GM15510 (cell line): Measurements from ENCODE around the gene TM9SF4.

ENCODE experiments used
- POLR2A ChIP-seq: IDR thresholded peaks from 3 replicates; pipeline ENCODE4 v1.6.1; 2011; ENCODE audit warnings: borderline replicate concordance; ENCODE audit not compliant: insufficient read length; ENCODE audit errors: extremely low read depth

TM9SF4 gene

DNA sequence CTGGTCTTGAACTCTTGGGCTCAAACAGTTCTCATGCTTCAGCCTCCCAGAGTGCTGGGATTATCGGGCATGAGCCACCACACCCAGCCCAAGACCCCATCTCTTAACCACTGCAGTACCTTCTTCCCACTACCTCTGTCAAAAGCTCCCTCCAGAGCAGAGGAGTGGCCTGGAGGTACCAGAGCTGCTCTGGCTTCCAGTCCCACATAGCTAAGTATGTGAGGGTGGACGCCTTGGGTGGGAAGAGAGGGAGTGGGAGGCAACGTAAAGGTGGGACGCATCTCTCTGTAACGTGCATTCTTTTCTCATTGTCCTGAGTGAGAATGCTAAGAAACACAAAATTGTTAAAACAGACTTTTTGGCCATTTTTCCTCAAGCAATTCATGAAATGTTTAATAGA is 24.5 kb downstream of the TM9SF4 start:
- no peak for TF ChIP-seq POLR2A

DNA sequence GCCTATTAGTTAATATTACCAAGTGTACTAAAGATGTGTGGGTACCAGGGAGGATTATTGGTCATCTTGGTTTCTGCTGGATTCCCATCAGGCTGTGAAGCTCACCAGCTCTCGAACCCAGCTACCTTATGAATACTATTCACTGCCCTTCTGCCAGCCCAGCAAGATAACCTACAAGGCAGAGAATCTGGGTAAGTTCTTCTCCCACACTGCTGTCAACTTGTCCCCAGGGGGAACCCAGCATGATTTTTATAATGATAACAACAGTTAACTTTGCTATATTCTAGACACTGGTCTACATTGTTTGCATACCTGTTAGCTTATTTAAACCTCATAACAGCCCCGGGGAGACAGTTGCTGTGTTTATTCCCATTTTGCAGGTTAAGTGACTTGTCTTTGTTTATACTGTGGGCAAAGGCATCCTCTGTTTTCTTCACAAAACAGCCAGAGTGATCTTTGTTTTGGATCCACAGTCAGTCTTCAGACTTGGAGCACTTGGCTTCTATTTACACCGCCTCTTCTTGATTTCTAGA is 26.5 kb downstream of the TM9SF4 start:
- TF ChIP-seq POLR2A, result no peak

DNA sequence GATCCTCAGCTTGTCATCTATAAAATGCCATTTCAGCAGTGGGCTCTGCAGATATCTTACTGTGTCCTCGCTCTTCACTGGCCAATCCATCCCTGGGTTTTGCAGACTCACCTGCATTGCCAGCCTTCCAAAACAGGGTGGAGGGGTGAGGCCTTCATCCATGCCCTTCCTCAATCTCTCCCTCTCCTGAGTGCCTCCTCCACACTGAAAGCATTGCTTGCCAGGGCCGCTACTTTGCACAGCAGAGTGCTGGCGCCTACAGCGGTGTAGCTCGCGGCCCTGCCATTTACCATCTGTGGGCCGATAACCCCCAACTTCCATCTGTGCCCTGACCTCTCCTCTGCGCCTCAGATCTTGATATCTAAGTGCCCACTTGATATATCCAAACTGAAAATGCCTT is 29.4 kb downstream of the TM9SF4 start:
- no peak for TF ChIP-seq POLR2A

DNA sequence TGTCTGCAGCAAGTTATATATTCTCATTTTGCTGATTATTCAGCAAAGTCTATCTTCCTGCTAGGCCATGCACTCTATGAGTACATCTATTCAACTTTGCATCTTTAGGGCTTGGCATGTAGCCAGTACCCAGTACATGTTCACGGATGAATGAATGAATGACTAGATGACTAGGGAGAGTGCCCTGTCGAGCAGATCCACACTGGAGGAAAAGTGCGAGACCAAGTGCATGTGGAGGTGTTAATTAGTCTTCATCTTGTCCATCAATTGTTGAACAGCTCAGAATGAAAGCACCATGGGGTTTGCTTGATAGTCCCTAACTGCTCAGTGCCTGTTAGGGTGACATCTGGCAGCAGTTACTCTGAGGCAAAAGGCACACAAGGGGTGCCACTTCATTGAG is 30.4 kb downstream of the TM9SF4 start:
- TF ChIP-seq POLR2A, result no peak

DNA sequence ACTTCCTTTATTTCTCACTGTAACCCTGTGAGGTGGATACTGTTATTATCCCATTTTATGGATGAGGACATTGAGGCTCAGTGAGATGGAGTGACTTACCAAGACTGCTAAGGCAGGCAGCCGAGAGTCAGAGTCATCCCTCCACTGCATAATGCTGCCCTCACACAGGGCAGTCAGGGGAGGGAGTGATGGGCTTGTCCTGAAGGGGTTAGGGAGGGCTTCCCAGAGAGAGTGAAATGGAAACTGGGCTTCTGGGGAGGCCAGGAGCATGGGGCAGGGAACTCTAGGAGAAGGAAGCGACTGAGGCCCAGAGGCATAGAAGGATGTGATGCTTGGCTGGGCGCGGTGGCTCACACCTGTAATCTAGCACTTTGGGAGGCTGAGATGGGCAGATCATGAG is 31.1 kb downstream of the TM9SF4 start:
- no peak for TF ChIP-seq POLR2A

DNA sequence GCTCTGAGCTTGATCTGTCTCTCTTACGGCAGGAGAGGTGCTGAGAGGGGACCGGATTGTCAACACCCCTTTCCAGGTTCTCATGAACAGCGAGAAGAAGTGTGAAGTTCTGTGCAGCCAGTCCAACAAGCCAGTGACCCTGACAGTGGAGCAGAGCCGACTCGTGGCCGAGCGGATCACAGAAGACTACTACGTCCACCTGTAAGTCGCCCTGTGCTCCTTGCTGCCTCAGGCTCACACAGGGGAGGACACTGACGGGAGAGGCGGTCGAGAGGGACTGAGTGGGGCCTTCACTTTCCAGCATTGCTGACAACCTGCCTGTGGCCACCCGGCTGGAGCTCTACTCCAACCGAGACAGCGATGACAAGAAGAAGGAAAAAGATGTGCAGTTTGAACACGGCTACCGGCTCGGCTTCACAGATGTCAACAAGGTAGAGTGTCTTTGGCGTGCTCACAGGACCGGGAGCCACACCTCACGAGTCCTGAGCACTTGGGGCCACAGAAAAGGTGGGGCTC is 32.0 kb downstream of the TM9SF4 start:
- no peak for TF ChIP-seq POLR2A

DNA sequence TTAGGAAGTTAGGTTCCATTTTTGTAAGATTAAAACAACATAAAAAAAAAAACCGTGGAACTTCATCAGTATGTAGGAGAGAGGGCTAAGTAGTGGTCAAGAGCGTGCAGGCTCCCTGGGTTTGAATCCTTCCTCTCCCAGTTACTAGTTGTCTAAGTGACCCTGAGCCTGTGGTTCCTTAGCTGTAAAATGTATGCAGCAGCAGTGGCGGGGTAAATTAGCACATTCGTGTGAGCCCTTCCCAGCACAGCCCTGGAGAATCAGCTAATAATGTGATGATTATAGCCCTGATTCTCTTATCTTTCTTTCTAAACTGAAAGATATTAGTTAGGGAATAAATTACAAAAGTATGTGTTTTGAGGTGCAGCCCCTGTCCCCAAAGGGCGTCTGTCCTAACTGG is 32.6 kb downstream of the TM9SF4 start:
- TF ChIP-seq POLR2A, result no peak

DNA sequence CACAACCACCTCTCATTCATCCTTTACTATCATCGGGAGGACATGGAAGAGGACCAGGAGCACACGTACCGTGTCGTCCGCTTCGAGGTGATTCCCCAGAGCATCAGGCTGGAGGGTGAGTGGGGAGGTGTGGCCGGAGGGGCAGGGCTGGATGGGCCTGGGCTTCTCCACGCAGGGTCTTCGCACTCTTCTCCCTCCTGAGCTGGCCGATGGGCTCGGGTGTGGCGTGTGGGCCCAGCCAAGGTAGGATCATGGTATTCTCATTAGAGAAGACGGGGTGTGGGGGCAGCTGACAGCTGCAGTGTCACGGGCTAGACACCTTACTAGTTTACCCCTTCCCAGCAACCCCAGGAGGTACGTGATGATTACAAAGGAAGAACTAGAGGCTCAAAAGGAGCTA is 33.5 kb downstream of the TM9SF4 start:
- TF ChIP-seq POLR2A, result no peak

DNA sequence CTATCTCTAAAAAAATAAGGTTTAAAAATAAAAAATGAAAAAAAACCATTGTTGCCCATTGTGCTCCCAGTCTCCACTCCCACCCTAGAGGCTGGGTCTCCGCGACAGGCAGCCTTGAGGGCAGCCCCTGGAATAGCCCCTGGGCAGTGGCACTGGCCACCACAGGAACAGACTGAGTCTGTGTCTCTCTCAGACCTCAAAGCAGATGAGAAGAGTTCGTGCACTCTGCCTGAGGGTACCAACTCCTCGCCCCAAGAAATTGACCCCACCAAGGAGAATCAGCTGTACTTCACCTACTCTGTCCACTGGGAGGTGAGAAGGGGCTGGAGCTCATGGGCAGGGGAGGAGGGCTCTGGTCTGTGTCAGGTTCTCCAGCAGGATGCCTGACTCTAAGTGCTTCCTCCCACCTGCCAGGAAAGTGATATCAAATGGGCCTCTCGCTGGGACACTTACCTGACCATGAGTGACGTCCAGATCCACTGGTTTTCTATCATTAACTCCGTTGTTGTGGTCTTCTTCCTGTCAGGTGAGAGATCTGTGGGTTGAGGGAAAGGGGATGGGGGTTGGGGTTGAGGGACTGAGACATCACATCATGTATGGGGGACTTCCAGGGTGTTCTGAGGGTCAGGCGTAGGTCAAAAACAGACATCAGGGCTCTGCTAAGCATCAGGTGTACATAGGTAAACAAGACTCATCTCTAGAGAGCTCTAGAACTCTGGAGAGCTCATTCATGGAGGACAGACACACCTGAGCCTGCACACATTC is 35.6 kb downstream of the TM9SF4 start:
- no peak for TF ChIP-seq POLR2A

DNA sequence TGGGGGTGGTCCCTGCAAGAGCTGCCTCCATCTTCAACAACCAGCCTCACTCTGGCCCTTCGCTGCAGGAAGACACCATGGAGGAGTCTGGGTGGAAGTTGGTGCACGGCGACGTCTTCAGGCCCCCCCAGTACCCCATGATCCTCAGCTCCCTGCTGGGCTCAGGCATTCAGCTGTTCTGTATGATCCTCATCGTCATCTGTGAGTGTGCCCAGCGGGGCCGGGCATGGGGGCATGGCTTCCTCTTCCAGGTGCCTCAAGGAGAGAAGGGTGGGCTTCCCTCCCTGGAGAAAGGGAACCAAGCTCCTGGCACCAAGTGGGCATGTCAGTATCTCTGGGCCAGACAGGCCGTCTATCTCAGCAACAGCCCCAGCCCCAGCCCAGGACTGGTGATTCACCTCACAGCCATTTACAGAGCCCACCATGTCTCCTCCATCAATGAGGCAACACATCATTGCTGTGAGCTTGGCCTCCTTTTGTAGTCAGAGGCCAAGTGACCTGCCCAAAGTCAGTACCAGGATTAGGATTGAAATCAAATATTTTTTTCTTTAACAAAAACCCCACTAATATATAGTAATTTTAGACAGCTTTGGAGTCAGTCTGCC is 40.2 kb downstream of the TM9SF4 start:
- TF ChIP-seq POLR2A, result no peak

DNA sequence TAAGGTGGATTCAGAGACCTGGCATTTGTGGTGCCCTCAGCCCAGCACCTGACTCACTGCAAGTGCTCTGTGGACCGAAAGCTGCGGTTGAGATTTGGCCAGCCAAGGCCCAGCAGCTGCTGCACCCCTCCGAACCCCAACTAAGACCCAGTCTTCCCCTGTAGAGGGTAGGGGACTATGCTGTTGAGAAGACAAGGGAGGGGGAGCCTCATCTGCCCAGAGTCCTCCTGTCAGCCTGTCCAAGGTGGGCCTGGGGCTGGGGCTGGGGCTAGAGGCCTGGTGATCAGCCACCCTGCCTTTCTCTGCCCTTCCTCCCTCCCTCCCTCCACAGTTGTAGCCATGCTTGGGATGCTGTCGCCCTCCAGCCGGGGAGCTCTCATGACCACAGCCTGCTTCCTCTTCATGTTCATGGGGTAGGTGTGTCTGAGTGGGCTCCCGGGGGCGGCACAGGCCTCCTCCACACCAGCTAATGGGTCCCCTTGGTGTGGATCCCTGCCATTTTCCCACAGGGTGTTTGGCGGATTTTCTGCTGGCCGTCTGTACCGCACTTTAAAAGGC is 40.9 kb downstream of the TM9SF4 start:
- TF ChIP-seq POLR2A, result no peak

DNA sequence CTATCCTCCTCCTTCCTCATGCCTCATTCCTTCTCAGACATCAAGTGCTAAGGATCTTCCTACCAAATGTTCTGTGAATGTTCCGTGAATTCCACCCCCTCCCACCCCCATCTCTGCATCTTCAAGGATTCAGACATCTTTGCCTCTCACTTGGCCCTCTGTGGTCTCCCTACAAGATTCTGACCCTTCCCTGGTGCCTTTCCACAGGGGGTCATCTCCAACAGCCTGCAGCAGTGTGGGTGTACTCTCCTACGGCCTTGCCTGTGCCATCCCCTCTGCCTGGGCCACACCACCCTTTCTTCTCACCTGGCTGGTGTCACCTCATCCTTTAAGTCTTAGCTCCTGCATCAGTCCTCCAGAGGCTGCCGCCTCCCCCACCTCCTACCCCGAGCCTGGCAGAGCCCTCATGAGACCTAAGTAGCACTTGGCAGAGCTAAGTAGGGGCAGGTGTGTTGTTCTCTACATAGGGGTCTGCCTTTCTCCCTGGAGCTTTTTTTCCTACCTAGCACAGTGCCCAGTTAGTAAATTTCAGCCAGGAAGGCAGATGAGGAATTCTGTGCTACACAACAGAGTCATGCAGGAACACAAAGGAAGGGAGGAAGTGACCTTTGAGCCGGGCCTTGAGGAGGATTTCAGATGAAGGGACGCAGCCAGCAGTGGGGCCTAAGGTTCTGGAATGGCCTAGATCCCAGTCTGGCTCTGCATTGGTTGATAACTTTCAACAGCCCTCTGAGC is 43.1 kb downstream of the TM9SF4 start:
- no peak for TF ChIP-seq POLR2A

DNA sequence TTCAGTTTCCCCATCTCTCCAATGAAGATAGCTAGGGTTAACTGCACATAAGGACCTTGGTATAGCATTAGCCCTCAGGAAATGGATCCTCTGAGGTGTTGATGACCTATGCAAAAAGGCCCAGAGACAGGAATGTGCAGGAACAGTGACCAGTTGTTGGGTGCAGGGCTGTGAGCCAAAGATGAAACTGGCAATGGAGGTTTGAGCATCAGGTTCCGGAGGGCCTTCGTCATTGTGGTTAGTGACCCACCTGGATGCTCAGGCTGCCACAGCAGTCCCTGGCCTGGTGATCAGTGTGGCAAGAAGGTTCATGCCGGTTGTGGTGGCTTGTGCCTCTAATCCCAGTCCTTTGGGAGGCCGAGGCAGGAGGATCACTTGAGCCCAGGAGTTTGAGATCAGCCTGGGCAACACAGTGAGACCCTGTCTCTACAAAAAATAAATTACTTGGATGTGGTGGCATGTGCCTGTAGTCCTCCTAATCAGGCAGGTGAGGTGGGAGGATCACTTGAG is 43.7 kb downstream of the TM9SF4 start:
- TF ChIP-seq POLR2A, result no peak

DNA sequence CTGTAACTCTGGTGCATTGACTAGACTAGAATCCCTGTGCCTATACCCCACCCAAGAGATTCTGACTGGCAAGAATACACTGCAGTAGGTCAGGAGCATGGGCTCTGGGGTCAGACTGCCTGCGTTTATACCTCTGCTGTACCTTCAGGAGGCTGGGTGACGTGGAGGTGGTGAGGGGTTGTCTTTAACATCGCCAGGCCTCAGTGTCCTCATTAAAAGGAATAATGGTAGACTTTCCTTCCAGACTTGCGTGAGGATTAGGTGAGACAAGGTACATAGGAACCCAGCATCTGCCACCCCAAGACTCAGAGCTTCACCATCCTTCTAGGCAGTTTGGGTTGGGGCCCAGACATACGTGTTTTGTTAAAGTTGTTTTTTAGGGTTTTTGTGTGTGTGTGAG is 44.3 kb downstream of the TM9SF4 start:
- no peak for TF ChIP-seq POLR2A
